GM21529 (cell line): ENCODE results near the gene NUMBL.

Source experiments
- ATAC-seq: cut with Tn5 transposase; IDR thresholded peaks from one replicate; pipeline ENCODE4 v1.9.1; 2021; ENCODE audit not compliant: unreplicated experiment

NUMBL gene

GRCh38 chr19:40691421-40692211 is 1.2 kb upstream of the NUMBL start:
- ATAC-seq: no peak

GRCh38 chr19:40690693-40691420 is 406 bp upstream of the NUMBL start:
- ATAC-seq: peak; percentile 64

GRCh38 chr19:40689339-40690049 is 957 bp downstream of the NUMBL start:
- ATAC-seq: no peak

- ATAC-seq: no peak
Measured at GRCh38 chr19:40688987-40689338, 1.5 kb downstream of the NUMBL start.

GRCh38 chr19:40688309-40688708 is 2.1 kb downstream of the NUMBL start:
- no peak for ATAC-seq

- ATAC-seq: no peak
Measured at GRCh38 chr19:40687525-40688016, 2.9 kb downstream of the NUMBL start.

- no peak for ATAC-seq
Measured at GRCh38 chr19:40686882-40687524, 3.4 kb downstream of the NUMBL start.

- ATAC-seq: no peak
Measured at GRCh38 chr19:40685563-40685962, 4.9 kb downstream of the NUMBL start.

GRCh38 chr19:40685016-40685526 is 5.4 kb downstream of the NUMBL start:
- no peak for ATAC-seq

GRCh38 chr19:40684280-40684679 is 6.2 kb downstream of the NUMBL start:
- ATAC-seq: no peak

GRCh38 chr19:40683437-40683836 is 7.0 kb downstream of the NUMBL start:
- no peak for ATAC-seq

GRCh38 chr19:40682431-40682964 is 8.0 kb downstream of the NUMBL start:
- no peak for ATAC-seq

- ATAC-seq: no peak
Measured at GRCh38 chr19:40681039-40681438, 9.4 kb downstream of the NUMBL start.

- ATAC-seq: no peak
Measured at GRCh38 chr19:40677156-40677555, 13.3 kb downstream of the NUMBL start.

GRCh38 chr19:40674291-40674690 is 16.2 kb downstream of the NUMBL start:
- ATAC-seq: no peak

- ATAC-seq: no peak
Measured at GRCh38 chr19:40673397-40673796, 17.1 kb downstream of the NUMBL start.

GRCh38 chr19:40672573-40673299 is 17.7 kb downstream of the NUMBL start:
- no peak for ATAC-seq

GRCh38 chr19:40672038-40672437 is 18.4 kb downstream of the NUMBL start:
- ATAC-seq: no peak

GRCh38 chr19:40671404-40671803 is 19.0 kb downstream of the NUMBL start:
- no peak for ATAC-seq

- no peak for ATAC-seq
Measured at GRCh38 chr19:40668991-40669614, 21.3 kb downstream of the NUMBL start.
